ENCODE data around the gene ZCCHC7.

ZCCHC7 gene

DNA sequence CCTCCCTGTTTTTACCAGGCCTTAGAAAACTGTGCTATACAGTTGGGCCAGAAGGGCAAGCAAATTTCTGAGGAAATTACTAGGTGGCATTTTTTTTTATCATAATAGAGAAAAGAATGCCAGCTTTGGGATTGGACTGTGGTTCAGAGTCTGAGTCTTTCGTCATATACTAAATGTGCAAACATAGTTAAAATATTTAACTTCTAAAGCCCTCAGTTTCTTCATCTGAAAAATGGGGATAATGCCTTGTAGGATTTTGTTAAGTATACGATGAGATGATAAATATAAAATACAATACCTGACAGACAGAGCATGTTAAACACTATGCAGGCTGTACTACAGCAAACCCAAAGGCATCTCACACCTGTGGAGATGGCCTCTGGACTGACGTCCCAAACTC is 214.9 kb downstream of the ZCCHC7 start:
- H3K27me3 ChIP-seq (ENCODE audit: insufficient read depth, low read length, poor library complexity): no peaks in the 10 kb centered on the region
- DNase-seq: no peak
- TF ChIP-seq EZH2 (IDR thresholded peaks at IDR 0.05; ENCODE audit: borderline replicate concordance, low read depth, low read length, severe bottlenecking): no peak
- TF ChIP-seq, protein P1, sequence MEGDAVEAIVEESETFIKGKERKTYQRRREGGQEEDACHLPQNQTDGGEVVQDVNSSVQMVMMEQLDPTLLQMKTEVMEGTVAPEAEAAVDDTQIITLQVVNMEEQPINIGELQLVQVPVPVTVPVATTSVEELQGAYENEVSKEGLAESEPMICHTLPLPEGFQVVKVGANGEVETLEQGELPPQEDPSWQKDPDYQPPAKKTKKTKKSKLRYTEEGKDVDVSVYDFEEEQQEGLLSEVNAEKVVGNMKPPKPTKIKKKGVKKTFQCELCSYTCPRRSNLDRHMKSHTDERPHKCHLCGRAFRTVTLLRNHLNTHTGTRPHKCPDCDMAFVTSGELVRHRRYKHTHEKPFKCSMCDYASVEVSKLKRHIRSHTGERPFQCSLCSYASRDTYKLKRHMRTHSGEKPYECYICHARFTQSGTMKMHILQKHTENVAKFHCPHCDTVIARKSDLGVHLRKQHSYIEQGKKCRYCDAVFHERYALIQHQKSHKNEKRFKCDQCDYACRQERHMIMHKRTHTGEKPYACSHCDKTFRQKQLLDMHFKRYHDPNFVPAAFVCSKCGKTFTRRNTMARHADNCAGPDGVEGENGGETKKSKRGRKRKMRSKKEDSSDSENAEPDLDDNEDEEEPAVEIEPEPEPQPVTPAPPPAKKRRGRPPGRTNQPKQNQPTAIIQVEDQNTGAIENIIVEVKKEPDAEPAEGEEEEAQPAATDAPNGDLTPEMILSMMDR (IDR thresholded peaks at IDR 0.05; ENCODE audit: borderline replicate concordance, extremely low read depth, low read length, poor library complexity, severe bottlenecking): no peak
- H3K9ac ChIP-seq (ENCODE audit: low read depth, low read length): no peak overlapping the region
- no peaks in the 10 kb centered on the region for H3K4me1 ChIP-seq (ENCODE audit: insufficient read depth, low read length)
- H2AFZ ChIP-seq (ENCODE audit: low read depth, low read length): no peak overlapping the region
- no peaks in the 10 kb centered on the region for H3K79me2 ChIP-seq (ENCODE audit: insufficient read depth, low read length)
- H4K20me1 ChIP-seq (ENCODE audit: insufficient read depth, low read length): no peaks in the 10 kb centered on the region
- H3K36me3 ChIP-seq (ENCODE audit: insufficient read depth, low read length): no peaks in the 10 kb centered on the region
- no peak for ATAC-seq (ENCODE audit: insufficient read depth, low read depth)
- H3K4me2 ChIP-seq (ENCODE audit: insufficient read depth, low read length): no peak overlapping the region
- no peak overlapping the region for H3K4me3 ChIP-seq (ENCODE audit: low read depth in 1 of 2, low read length in 2 of 2)
- H3K9me3 ChIP-seq (ENCODE audit: insufficient read depth, low read length, severe bottlenecking): no peaks in the 10 kb centered on the region
- no peak overlapping the region for H3K27ac ChIP-seq (ENCODE audit: low read length)

DNA sequence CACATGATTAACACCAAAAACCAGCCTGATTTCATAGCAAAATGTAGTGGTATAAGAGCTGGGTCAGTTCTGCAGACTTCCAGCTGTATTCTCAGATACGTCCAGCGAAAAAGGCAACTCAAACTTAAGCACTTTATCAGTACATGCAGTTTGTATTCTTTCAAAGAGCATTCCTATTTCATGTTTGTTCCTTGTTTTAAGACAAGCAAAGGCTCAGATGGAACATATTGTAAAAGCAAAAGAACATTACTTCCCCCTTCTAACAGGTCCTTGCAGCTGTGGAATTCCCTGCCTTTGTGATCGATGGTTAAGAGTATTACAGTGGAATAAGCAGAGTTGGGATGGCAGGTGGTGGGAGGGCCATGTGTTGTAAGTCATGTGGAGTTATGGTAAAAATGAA is 215.8 kb downstream of the ZCCHC7 start:
- no peaks in the 10 kb centered on the region for H3K9me3 ChIP-seq (ENCODE audit: insufficient read depth, low read length, severe bottlenecking)
- no peak for TF ChIP-seq EZH2 (IDR thresholded peaks at IDR 0.05; ENCODE audit: borderline replicate concordance, low read depth, low read length, severe bottlenecking)
- TF ChIP-seq, protein P1 (IDR thresholded peaks at IDR 0.05; ENCODE audit: borderline replicate concordance, extremely low read depth, low read length, poor library complexity, severe bottlenecking): no peak
- H3K4me3 ChIP-seq (ENCODE audit: low read depth in 1 of 2, low read length in 2 of 2): no peak overlapping the region
- no peaks in the 10 kb centered on the region for H3K4me1 ChIP-seq (ENCODE audit: insufficient read depth, low read length)
- no peak overlapping the region for H3K27ac ChIP-seq (ENCODE audit: low read length)
- H3K36me3 ChIP-seq (ENCODE audit: insufficient read depth, low read length): no peaks in the 10 kb centered on the region
- DNase-seq: no peak
- ATAC-seq (ENCODE audit: insufficient read depth, low read depth): no peak
- H3K4me2 ChIP-seq (ENCODE audit: insufficient read depth, low read length): no peak overlapping the region
- no peaks in the 10 kb centered on the region for H4K20me1 ChIP-seq (ENCODE audit: insufficient read depth, low read length)
- H3K79me2 ChIP-seq (ENCODE audit: insufficient read depth, low read length): no peaks in the 10 kb centered on the region
- no peaks in the 10 kb centered on the region for H3K27me3 ChIP-seq (ENCODE audit: insufficient read depth, low read length, poor library complexity)
- H3K9ac ChIP-seq (ENCODE audit: low read depth, low read length): no peak overlapping the region
- H2AFZ ChIP-seq (ENCODE audit: low read depth, low read length): no peak overlapping the region

DNA sequence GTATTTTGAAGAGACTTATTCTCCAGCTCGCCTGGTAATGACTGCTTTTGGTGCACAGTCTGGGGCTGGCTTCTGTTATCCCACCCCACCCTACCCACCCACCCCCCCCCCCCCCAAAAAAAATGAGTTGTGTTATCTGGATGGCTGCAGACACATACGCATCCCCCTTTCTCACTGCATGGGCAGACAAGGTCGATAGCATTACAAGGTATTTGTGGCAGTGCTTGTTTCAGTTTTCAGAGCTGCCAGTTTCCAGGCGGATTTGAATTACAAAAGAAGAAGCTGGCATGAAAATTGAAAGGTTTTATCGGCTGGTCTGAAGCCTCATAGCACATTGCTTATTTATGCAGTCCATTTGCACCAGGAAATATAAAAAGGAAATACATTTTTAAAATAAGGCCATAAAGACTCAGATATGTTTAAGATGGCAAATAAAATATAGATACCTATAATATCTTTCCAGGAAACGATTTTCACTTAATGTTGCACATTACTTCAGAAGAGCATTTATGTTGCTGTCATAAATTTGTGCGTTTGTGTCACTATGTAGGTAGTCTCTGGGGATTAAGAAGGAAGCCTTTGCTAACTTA is 217.0 kb downstream of the ZCCHC7 start:
- Histone ChIP-seq H3K9ac (ENCODE audit: low read depth, low read length) (no peak overlapping the region), H3K4me1 (ENCODE audit: insufficient read depth, low read length) (no peaks in the 10 kb centered on the region), H3K79me2 (ENCODE audit: insufficient read depth, low read length) (no peaks in the 10 kb centered on the region), H3K4me3 (ENCODE audit: low read depth in 1 of 2, low read length in 2 of 2) (no peak overlapping the region), H3K36me3 (ENCODE audit: insufficient read depth, low read length) (no peaks in the 10 kb centered on the region), H4K20me1 (ENCODE audit: insufficient read depth, low read length) (no peaks in the 10 kb centered on the region), H3K27me3 (ENCODE audit: insufficient read depth, low read length, poor library complexity) (no peaks in the 10 kb centered on the region), H3K9me3 (ENCODE audit: insufficient read depth, low read length, severe bottlenecking) (no peaks in the 10 kb centered on the region), H3K4me2 (ENCODE audit: insufficient read depth, low read length) (no peak overlapping the region), H2AFZ (ENCODE audit: low read depth, low read length) (no peak overlapping the region), H3K27ac (ENCODE audit: low read length) (no peak overlapping the region)
- no peak for TF ChIP-seq EZH2 (IDR thresholded peaks at IDR 0.05; ENCODE audit: borderline replicate concordance, low read depth, low read length, severe bottlenecking)
- TF ChIP-seq, protein P1 (IDR thresholded peaks at IDR 0.05; ENCODE audit: borderline replicate concordance, extremely low read depth, low read length, poor library complexity, severe bottlenecking): no peak
- ATAC-seq (ENCODE audit: insufficient read depth, low read depth) (no peak), DNase-seq (no peak)

DNA sequence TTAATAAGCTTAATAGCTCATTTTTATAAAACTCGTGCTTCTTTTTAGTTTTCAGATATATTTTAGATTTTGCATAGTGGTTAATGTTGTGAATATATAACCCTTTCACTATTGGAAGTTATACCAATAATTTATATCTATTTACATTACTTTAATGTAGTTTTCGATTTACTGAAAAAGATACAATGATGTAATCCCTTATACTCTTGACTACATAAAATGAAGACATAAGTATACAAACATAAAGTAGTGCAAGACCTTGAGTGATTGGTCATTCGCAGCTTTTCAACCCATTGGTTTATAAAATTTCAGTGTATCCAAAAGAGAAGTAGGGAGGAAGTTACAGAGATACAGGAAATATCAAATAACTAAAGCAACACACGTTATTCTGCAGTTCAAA is 217.8 kb downstream of the ZCCHC7 start:
- H4K20me1 ChIP-seq (ENCODE audit: insufficient read depth, low read length): no peaks in the 10 kb centered on the region
- no peak overlapping the region for H3K9ac ChIP-seq (ENCODE audit: low read depth, low read length)
- DNase-seq (no peak), ATAC-seq (ENCODE audit: insufficient read depth, low read depth) (no peak)
- H2AFZ ChIP-seq (ENCODE audit: low read depth, low read length): no peak overlapping the region
- H3K27me3 ChIP-seq (ENCODE audit: insufficient read depth, low read length, poor library complexity): no peaks in the 10 kb centered on the region
- no peak overlapping the region for H3K4me3 ChIP-seq (ENCODE audit: low read depth in 1 of 2, low read length in 2 of 2)
- H3K4me1 ChIP-seq (ENCODE audit: insufficient read depth, low read length): no peaks in the 10 kb centered on the region
- no peaks in the 10 kb centered on the region for H3K79me2 ChIP-seq (ENCODE audit: insufficient read depth, low read length)
- no peak overlapping the region for H3K27ac ChIP-seq (ENCODE audit: low read length)
- no peak overlapping the region for H3K4me2 ChIP-seq (ENCODE audit: insufficient read depth, low read length)
- H3K9me3 ChIP-seq (ENCODE audit: insufficient read depth, low read length, severe bottlenecking): no peaks in the 10 kb centered on the region
- TF ChIP-seq, protein P1 (IDR thresholded peaks at IDR 0.05; ENCODE audit: borderline replicate concordance, extremely low read depth, low read length, poor library complexity, severe bottlenecking): no peak
- TF ChIP-seq EZH2 (IDR thresholded peaks at IDR 0.05; ENCODE audit: borderline replicate concordance, low read depth, low read length, severe bottlenecking): no peak
- H3K36me3 ChIP-seq (ENCODE audit: insufficient read depth, low read length): no peaks in the 10 kb centered on the region

All from DND-41 (cell line).